Measurements from ENCODE around the gene GBP2.

DNA sequence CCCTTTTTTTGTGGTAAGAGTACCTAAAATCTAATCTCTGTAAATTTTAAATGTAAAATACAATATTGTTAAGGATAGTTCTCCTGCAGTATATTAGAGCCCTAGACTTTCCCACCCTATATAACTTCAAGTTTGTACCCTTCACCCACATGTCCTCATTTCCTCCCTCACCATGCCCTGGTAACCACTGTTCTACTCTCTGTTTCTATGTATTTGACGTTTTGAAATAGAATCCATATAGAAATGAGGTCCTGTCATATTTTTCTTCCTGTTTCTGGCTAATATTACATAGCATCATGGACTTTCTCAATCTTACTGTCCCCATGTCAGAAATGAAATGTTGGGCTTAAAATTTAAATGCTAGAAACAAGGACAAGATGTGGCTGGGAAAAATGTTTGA, 25.1 kb upstream of the GBP2 start:
- TF ChIP-seq, protein P1, sequence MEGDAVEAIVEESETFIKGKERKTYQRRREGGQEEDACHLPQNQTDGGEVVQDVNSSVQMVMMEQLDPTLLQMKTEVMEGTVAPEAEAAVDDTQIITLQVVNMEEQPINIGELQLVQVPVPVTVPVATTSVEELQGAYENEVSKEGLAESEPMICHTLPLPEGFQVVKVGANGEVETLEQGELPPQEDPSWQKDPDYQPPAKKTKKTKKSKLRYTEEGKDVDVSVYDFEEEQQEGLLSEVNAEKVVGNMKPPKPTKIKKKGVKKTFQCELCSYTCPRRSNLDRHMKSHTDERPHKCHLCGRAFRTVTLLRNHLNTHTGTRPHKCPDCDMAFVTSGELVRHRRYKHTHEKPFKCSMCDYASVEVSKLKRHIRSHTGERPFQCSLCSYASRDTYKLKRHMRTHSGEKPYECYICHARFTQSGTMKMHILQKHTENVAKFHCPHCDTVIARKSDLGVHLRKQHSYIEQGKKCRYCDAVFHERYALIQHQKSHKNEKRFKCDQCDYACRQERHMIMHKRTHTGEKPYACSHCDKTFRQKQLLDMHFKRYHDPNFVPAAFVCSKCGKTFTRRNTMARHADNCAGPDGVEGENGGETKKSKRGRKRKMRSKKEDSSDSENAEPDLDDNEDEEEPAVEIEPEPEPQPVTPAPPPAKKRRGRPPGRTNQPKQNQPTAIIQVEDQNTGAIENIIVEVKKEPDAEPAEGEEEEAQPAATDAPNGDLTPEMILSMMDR (IDR thresholded peaks at IDR 0.05; ENCODE audit: low read depth, low read length) = no peak
- no peak for TF ChIP-seq EZH2phosphoT487 (IDR thresholded peaks at IDR 0.05; ENCODE audit: low read depth)

Measured in OCI-LY3 (cell line).